GM19239 (cell line): ENCODE results near the gene POU2F1.
A peak's percentile ranks its signal among the peaks of the same experiment; 100 is the strongest.
"Not testable (repeated sequence)": the region's sequence is repeated elsewhere in the genome, so short reads cannot be mapped to it uniquely, and the experiment has no call there.

Source experiments
- DNase-seq: peaks from one replicate; pipeline ENCODE4 v3.0.0; 2011; ENCODE audit warnings: low spot score; ENCODE audit not compliant: insufficient read length
- FAIRE-seq: peaks from 2 replicates; lab custom pipeline; 2011; peaks lifted over from hg19 to GRCh38; lab: Jason Lieb, UNC

Gene POU2F1

DNA sequence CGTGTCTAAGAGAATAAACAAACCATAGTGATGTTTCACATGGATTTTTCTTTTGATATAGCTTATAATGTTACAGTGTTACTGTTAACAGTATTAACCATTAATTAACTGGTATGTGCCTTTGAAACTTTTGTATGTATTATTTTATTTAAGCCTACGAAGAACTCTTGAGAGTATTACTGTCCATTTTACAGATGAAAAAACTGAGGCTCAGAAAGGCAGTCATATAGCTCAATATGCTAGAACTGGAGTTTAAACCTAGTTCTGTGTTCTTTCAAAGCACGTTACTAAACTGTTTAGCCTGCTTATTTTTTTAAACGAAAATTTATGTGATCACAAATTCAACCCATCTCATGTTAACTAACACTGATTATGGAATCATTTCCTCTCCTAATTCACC lies 83.5 kb downstream of the POU2F1 start:
- DNase-seq (no peak), FAIRE-seq (no peak)

DNA sequence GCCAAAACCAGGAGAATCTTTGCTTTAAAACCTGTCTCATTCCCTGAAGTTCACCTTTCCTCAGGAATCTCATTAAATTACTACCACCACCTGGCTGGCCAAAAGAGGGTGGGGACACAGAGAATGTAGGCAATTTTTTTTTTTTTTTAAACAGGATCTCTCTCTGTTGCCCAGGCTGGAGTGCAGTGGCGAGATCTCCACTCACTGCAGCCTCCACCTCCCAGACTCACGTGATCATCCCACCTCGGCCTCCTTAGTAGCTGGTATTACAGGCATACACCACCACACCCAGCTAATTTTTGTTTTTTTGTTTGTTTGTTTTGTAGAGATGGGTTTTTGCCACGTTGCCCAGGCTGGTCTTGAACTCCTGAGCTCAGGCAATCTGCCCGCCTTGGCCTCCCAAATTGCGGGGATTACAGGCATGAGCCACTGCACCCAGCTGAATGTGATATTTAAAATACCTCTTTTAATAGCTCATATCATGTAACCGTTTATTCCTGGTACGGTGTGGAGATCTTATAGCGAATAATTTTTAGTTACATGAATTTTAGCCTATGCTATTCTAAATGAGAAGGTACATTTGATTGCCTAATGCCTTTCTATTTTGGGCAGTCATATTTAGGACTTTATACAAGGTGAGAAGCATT lies 84.5 kb downstream of the POU2F1 start:
- DNase-seq (no peak), FAIRE-seq (no peak)

DNA sequence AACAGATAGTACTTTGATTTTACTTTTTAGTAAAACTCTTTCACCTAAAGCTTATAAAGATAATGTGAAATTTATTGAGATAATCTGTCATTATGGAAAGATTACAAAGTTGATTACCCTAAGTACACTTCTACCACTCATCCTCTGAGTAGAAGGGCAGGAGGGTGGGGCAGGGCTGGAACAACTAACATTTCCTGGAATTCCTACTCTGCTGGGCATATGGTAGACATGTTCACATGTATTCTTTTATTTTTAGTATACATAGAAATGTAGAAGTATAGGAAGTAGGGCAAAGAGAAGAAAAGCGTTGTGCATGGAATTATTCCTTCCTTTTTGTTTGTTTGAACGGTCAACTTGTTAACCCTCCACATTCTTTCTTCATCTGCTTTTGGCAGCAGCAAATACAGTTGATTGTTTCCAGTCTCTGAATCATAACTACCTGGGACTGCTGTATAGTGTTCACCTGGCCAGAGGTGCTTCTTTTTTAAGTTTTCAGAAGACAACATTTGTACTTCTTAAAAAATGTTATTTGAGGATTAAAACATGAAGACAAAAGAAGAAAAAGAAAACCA lies 85.1 kb downstream of the POU2F1 start:
- no peak for DNase-seq
- FAIRE-seq, result no peak

GRCh38 chr1:167310732-167311131 lies 90.0 kb downstream of the POU2F1 start:
- DNase-seq, result no peak
- FAIRE-seq, result no peak

DNA sequence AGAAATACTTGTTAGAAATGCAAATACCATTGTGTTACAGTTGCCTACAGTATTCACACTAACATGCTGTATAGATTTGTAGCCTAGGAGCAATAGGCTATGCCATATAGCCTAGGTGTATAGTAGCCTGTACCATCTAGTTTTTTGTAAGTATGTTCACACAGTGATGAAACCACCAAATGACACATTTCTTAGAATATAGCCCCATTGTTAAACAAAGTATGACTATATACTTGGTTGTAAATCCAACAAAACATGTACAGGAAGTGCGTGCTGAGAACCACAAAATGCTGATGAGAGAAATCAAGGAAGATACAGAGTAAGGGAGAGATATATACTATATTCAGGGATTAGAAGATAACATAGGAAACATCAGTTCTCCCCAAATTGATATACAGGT lies 92.2 kb downstream of the POU2F1 start:
- FAIRE-seq (no peak), DNase-seq (no peak)

GRCh38 chr1:167314671-167315070 lies 94.0 kb downstream of the POU2F1 start:
- no peak for DNase-seq
- FAIRE-seq, result no peak

DNA sequence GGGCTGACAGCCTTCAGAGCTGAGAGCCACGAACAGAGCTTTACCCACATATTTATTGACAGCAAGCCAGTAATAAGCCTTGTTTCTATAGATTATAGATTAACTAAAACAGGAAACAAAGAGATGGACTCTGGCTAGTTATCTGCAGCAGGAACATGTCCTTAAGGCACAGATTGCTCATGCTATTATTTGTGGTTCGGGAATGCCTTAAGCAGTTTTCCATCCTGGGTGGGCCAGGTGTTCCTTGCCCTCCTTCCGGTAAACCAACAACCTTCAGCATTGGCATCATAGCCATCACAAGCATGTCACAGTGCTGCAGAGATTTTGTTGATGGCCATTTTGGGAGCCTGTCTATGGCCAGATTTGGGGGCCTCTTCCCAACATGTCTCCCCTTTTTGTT lies 96.8 kb downstream of the POU2F1 start:
- DNase-seq, result no peak
- no peak for FAIRE-seq

- not testable (repeated sequence) for FAIRE-seq, DNase-seq
Measured at GRCh38 chr1:167319206-167319605, 98.5 kb downstream of the POU2F1 start.

DNA sequence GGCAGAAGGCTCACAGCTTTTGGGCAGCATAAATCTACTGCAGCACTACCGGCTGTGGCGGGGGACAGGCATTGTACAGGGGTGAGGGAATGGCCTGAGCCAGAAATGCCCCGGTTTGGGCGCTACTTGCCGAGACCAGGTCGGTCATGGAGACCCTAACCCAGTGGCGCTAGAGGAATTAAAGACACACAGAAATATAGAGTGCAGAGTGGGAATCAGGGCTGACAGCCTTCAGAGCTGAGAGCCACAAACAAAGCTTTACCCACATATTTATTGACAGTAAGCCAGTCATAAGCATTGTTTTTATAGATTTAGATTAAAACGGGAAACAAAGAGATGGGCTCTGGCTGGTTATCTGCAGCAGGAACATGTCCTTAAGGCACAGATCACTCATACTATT lies 101.8 kb downstream of the POU2F1 start:
- DNase-seq (no peak), FAIRE-seq (no peak)

GRCh38 chr1:167325151-167325550 lies 104.5 kb downstream of the POU2F1 start:
- no peak for FAIRE-seq

DNA sequence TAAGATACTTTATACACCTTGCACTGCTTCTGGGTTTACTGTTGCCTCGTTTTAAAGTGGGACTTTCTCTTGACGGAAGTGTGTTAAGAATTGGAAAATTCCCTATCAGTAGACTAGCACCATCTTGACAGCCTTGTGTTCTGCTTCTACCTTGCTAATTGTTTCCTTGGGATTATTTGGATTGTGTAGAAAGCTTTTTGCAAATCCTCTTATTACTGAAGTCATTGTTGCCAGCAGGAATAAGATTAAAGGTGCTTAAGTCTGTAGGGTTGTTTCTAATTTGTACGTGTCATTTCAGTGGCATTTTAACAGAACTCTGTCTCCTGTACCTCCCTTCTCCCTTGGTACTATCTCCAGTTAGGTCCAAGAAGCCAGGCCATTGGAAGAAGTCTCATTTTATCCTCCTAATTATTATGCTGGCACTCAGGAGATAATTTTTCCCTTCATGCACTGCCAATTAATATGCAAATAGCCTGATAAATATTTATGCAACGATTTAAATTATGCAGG lies 107.7 kb downstream of the POU2F1 start:
- no peak for FAIRE-seq
- DNase-seq, result no peak

More at GRCh38 chr1:167325151-167325550, 104.5 kb downstream of the POU2F1 start:
- no peak for DNase-seq

DNA sequence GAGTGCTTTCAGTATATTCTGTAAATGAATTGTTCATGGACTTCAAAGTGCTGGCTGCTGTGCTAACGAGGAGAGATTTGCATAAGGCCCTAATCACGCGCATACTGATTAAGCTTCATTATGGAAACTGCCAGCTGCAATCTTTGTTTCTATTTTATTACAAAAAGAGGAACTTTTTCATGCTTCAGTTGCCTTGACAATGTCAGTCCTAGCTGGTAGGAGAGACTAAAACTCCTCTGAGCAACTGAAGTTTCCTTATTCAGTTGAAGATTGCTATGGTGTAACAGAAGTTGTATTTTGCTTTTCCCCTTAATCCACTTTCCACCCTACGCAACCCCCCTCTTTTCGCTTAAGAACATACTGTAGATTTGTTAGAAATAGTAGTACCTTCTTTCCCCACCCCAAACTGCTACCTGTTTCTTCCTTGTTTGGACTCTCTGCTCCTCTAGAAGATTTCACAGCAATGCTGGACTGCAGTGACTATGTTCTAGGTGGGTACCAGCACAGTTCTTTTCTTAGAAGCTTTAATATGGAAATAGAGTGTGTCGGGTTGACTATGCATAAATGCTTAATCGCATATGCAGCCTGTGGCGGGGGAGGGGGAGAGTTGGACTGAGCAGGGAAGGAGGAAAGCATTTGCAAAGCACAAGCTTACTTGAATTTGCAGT lies 108.3 kb downstream of the POU2F1 start:
- DNase-seq (peak; percentile 26), FAIRE-seq (peak; percentile 98)

GRCh38 chr1:167330601-167331293 lies 110.1 kb downstream of the POU2F1 start:
- DNase-seq (no peak), FAIRE-seq (peak; percentile 96)

GRCh38 chr1:167331650-167332049 lies 111.0 kb downstream of the POU2F1 start:
- peak; percentile 51 for FAIRE-seq

DNA sequence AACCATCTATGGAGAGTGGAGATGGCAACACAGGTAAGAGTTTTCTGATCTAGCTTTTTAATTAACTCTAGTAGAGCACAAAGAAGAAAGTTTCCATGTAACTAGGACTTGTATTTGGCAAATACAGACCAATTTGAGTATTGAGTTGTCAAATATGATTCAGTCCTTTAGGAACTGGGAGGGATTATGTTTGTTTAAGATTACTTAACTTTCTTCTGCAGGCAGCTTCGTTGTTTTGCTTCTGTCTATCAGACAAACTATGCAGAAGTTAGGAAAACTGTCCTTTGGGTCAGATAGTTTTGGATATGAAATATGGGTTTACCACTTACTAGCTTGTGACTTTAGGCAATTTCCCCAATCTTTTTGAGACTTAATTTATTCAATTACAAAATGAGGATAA lies 111.8 kb downstream of the POU2F1 start:
- FAIRE-seq (no peak), DNase-seq (no peak)

More at GRCh38 chr1:167331650-167332049, 111.0 kb downstream of the POU2F1 start:
- DNase-seq, result no peak

DNA sequence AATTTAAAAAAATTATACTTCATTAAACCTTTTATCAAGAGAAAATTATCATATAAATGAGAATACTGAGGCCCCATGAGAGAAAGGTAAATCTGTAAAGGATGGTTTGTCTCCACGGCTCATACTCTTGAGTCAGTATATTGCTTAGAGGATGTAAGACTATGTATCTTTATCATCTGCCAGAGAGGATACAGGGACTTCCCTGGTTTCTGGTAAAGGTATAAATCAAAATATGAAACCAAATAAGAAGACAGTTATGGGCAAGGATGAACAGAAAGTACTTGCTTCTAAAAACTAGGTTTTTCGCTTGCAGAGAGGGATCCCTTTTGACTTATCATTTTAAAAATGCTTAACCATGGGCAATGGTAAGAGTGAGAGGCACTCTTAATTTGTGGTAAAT lies 112.4 kb downstream of the POU2F1 start:
- no peak for DNase-seq
- no peak for FAIRE-seq

GRCh38 chr1:167333703-167334102 lies 113.0 kb downstream of the POU2F1 start:
- FAIRE-seq, result no peak
- DNase-seq, result no peak

- DNase-seq (no peak), FAIRE-seq (no peak)
Measured at GRCh38 chr1:167339405-167339804, 118.7 kb downstream of the POU2F1 start.

GRCh38 chr1:167342846-167343245 lies 122.2 kb downstream of the POU2F1 start:
- FAIRE-seq, result peak; percentile 56
- no peak for DNase-seq

GRCh38 chr1:167344112-167344511 lies 123.4 kb downstream of the POU2F1 start:
- DNase-seq, result no peak
- no peak for FAIRE-seq
